LHCN-M2 (cell line): Measurements from ENCODE around the gene CFAP65. TPM values are rescaled to one million over a fixed set of nuclear protein-coding genes. Genes with fewer than 3 reads are reported as not detected.

Experiments
- DNase-seq: peaks from one replicate; pipeline ENCODE4 v3.0.0-alpha.2; 2012; ENCODE audit warnings: low read depth
- total RNA-seq: library from RNA; depleted of rRNA; stranded (reverse); fragments of >200 nt; gene quantifications from 2 replicates; pipeline ENCODE4 v1.2.3, GENCODE V29; 2014

Gene CFAP65
- total RNA-seq, 1 experiment from 2014 or later, result not detected

GRCh38 chr2:218979846-218980734 lies 61.2 kb downstream of the CFAP65 start:
- peak; percentile 64 for DNase-seq

- no peak for DNase-seq
These were observed 66.1 kb downstream of the CFAP65 start for GRCh38 chr2:218975060-218975777.

- DNase-seq, result no peak
These were observed 70.4 kb downstream of the CFAP65 start for GRCh38 chr2:218970894-218971293.

- peak; percentile 97 for DNase-seq
These were observed 77.1 kb downstream of the CFAP65 start for GRCh38 chr2:218964041-218964771.

GRCh38 chr2:218963601-218964000 lies 77.7 kb downstream of the CFAP65 start:
- DNase-seq, result no peak

- DNase-seq, result peak; percentile 89
These were observed 78.3 kb downstream of the CFAP65 start for GRCh38 chr2:218962859-218963492.

GRCh38 chr2:218961651-218962570 lies 79.4 kb downstream of the CFAP65 start:
- no peak for DNase-seq

- DNase-seq, result no peak
These were observed 80.1 kb downstream of the CFAP65 start for GRCh38 chr2:218961229-218961628.

- DNase-seq, result no peak
These were observed 80.8 kb downstream of the CFAP65 start for GRCh38 chr2:218960309-218961165.

GRCh38 chr2:218959761-218960308 lies 81.5 kb downstream of the CFAP65 start:
- no peak for DNase-seq

GRCh38 chr2:218959141-218959731 lies 82.1 kb downstream of the CFAP65 start, which contains the start of gene CDK5R2:
Gene CDK5R2 (plus strand): TSS chr2:218959666. CDS start chr2:218959821, 155 bp downstream.
- DNase-seq, result peak; percentile 79

GRCh38 chr2:218958276-218958675 lies 83.0 kb downstream of the CFAP65 start:
- DNase-seq, result no peak

GRCh38 chr2:218957671-218958070 lies 83.6 kb downstream of the CFAP65 start:
- no peak for DNase-seq

- DNase-seq, result no peak
These were observed 85.3 kb downstream of the CFAP65 start for GRCh38 chr2:218956039-218956438.

GRCh38 chr2:218954541-218955300 lies 86.6 kb downstream of the CFAP65 start:
- DNase-seq, result no peak

- DNase-seq, result no peak
These were observed 87.9 kb downstream of the CFAP65 start for GRCh38 chr2:218953366-218953954.
